ENCODE results near the gene C11orf97. TPM values are rescaled to one million over a fixed set of nuclear protein-coding genes. Genes with fewer than 3 reads are reported as not detected.

C11orf97 gene
- total RNA-seq, 1 experiment from 2014 or later, result not detected

GRCh38 chr11:94539420-94539819, 27.2 kb downstream of the C11orf97 start:
- Histone ChIP-seq H3K23ac (ENCODE audit: insufficient read length, low read depth, low read length) (no peak overlapping the region), H2BK12ac (ENCODE audit: insufficient read length, low read depth, low read length) (no peak overlapping the region), H3K9ac (ENCODE audit: extremely low read depth, insufficient read length, low read length) (no peak overlapping the region), H3K56ac (ENCODE audit: insufficient read length, low read depth, low read length) (no peak overlapping the region), H3K4ac (ENCODE audit: low read depth, low read length) (no peak overlapping the region), H3K27ac (ENCODE audit: insufficient read length, low read depth, low read length) (no peak overlapping the region), H3K9me3 (ENCODE audit: control insufficient read depth, low read depth, low read length) (no peaks in the 10 kb centered on the region), H3K27me3 (ENCODE audit: insufficient read depth, low read length) (no peaks in the 10 kb centered on the region), H2BK20ac (ENCODE audit: low read depth, low read length, poor library complexity, severe bottlenecking) (no peak overlapping the region), H3K79me2 (ENCODE audit: insufficient read depth, low read length) (no peaks in the 10 kb centered on the region), H3T11ph (ENCODE audit: low read length) (no peak overlapping the region), H4K5ac (ENCODE audit: insufficient read length, low read depth, low read length) (no peak overlapping the region), H3K4me1 (ENCODE audit: insufficient read depth, low read length) (no peaks in the 10 kb centered on the region), H2BK5ac (ENCODE audit: insufficient read length, low read length) (no peak overlapping the region), H3K18ac (ENCODE audit: insufficient read length, low read depth, low read length) (no peak overlapping the region), H2AFZ (ENCODE audit: low read length) (no peak overlapping the region), H4K91ac (ENCODE audit: insufficient read length, low read depth, low read length) (no peak overlapping the region), H3K23me2 (ENCODE audit: insufficient read length, low read depth, low read length, poor library complexity, severe bottlenecking) (no peaks in the 10 kb centered on the region), H3K14ac (ENCODE audit: insufficient read depth, low read length) (no peak overlapping the region), H2BK15ac (ENCODE audit: low read depth, low read length) (no peak overlapping the region), H4K8ac (replicated peaks; ENCODE audit: insufficient read length, low read depth, low read length) (no peak overlapping the region), H3K79me1 (ENCODE audit: insufficient read depth, low read depth, low read length, poor library complexity, severe bottlenecking) (no peaks in the 10 kb centered on the region), H2BK120ac (ENCODE audit: low read depth, low read length, poor library complexity, severe bottlenecking) (no peak overlapping the region), H3K4me2 (ENCODE audit: insufficient read depth, insufficient read length, low read length) (no peak overlapping the region), H2AK5ac (ENCODE audit: insufficient read length, low read length) (no peak overlapping the region), H4K20me1 (ENCODE audit: control insufficient read depth, insufficient read depth, insufficient read length) (no peaks in the 10 kb centered on the region)
- H3K36me3 Mint-ChIP-seq (ENCODE audit: insufficient read depth in 1 of 3, low read depth in 3 of 3), result no peaks in the 10 kb centered on the region
- peaks cover 15% of the 10 kb centered on the region for H3K27me3 Mint-ChIP-seq (ENCODE audit: low read depth)
- WGBS (ENCODE audit: extremely low coverage, insufficient read length, low lambda C conversion rate), result no CpG with 5 or more reads among the region's 1 CpG
- no peak overlapping the region for H3K27ac Mint-ChIP-seq
- no peak for DNase-seq
- no peaks in the 10 kb centered on the region for H3K9me3 Mint-ChIP-seq
- H3K4me3 Mint-ChIP-seq, result no peak overlapping the region
- peaks cover 8 to 11% of the 10 kb centered on the region in 2 experiments for H3K4me1 Mint-ChIP-seq
- no peak for TF ChIP-seq CTCF (conservative IDR thresholded peaks at IDR 0.05)

All from H9 (cell line).